Fibroblast of lung (primary cell): ENCODE results near the gene COP1. TPM values are rescaled to one million over a fixed set of nuclear protein-coding genes. Genes with fewer than 3 reads are reported as not detected.

Experiments used
- DNase-seq, 2 donors: peaks; one replicate each; pipeline versions ENCODE4 v3.0.0 to v3.0.0-alpha.2; 2010; ENCODE audit warnings: low read depth in 2 of 2
- H2AFZ ChIP-seq: 2 replicates; pipeline ENCODE4 v1.5.1; 2012; ENCODE audit warnings: low read length, control low read depth, inconsistent platforms
- H3K27ac ChIP-seq: 2 replicates; pipeline ENCODE4 v1.5.1; 2011; ENCODE audit warnings: low read length, control low read depth; ENCODE audit not compliant: insufficient read depth
- H3K27me3 ChIP-seq: 2 replicates; pipeline ENCODE4 v1.5.1; 2011; ENCODE audit warnings: mild to moderate bottlenecking, low read length; ENCODE audit not compliant: control insufficient read depth, insufficient read depth
- H3K36me3 ChIP-seq: 2 replicates; pipeline ENCODE4 v1.5.1; 2011; ENCODE audit warnings: low read length; ENCODE audit not compliant: control insufficient read depth, insufficient read depth
- H3K4me1 ChIP-seq: 2 replicates; pipeline ENCODE4 v1.5.1; 2011; ENCODE audit warnings: low read length; ENCODE audit not compliant: control insufficient read depth, insufficient read depth; ENCODE audit errors: extremely low read depth
- H3K4me2 ChIP-seq: 2 replicates; pipeline ENCODE4 v1.5.1; 2011; ENCODE audit warnings: low read length, control low read depth; ENCODE audit not compliant: insufficient read depth; ENCODE audit errors: extremely low read depth
- H3K4me3 ChIP-seq, 4 experiments: fragments of 200-600 bp in 1 of 4; sonication (generic) in 1 of 4; replicated peaks in 1 of 4; 2 replicates each; pipeline ENCODE4 v1.5.1; 2011 to 2016; ENCODE audit warnings: low read length in 4 of 4, low read depth in 3 of 4, mild to moderate bottlenecking in 3 of 4, control low read depth in 2 of 4, inconsistent platforms in 1 of 4, mixed read lengths in 1 of 4; ENCODE audit not compliant: insufficient read depth in 1 of 4; ENCODE audit errors: control extremely low read depth in 1 of 4
- H3K79me2 ChIP-seq: 2 replicates; pipeline ENCODE4 v1.5.1; 2012; ENCODE audit warnings: mild to moderate bottlenecking, low read length, inconsistent platforms; ENCODE audit not compliant: control insufficient read depth, insufficient read depth
- H3K9ac ChIP-seq: 2 replicates; pipeline ENCODE4 v1.5.1; 2011; ENCODE audit warnings: mild to moderate bottlenecking, low read length, control low read depth; ENCODE audit not compliant: insufficient read depth
- H3K9me3 ChIP-seq: 2 replicates; pipeline ENCODE4 v1.5.1; 2012; ENCODE audit warnings: low read depth, low read length; ENCODE audit not compliant: control insufficient read depth, insufficient read depth
- H4K20me1 ChIP-seq: 2 replicates; pipeline ENCODE4 v1.5.1; 2011; ENCODE audit warnings: low read length; ENCODE audit not compliant: control insufficient read depth, insufficient read depth; ENCODE audit errors: extremely low read depth
- EZH2 ChIP-seq: IDR thresholded peaks from 2 replicates; pipeline ENCODE4 v1.5.1; 2012; ENCODE audit warnings: low read length, control low read depth, mild to moderate bottlenecking; ENCODE audit errors: missing control alignments
- polyA plus RNA-seq, 2 donors: library from polyadenylated mRNA; depleted of rRNA in 1 of 2; stranded (reverse) in 1 of 2; unstranded in 1 of 2; fragments of >200 nt; gene quantifications; 2 replicates each; pipeline ENCODE4 v1.2.1, GENCODE V29; 2011 to 2012; ENCODE audit warnings: missing spikeins in 1 of 2
- total RNA-seq: library from RNA; depleted of rRNA; stranded (reverse); fragments of >200 nt; gene quantifications from 2 replicates; pipeline ENCODE4 v1.2.1, GENCODE V29; 2014
- TF ChIP-seq, protein P1 (sequence below), 2 donors: IDR thresholded peaks in 1 of 2; conservative IDR thresholded peaks in 1 of 2; 1 replicate in 1 of 2; 2 replicates in 1 of 2; pipeline ENCODE4 v1.5.1; 2011 to 2012; ENCODE audit warnings: low read length in 2 of 2, control low read depth in 1 of 2, inconsistent platforms in 1 of 2, low read depth in 1 of 2, mild to moderate bottlenecking in 1 of 2

The COP1 gene
- total and polyA plus RNA-seq, 2 donors (not counting 1 experiment from before 2014, with no cell fraction given): 42.0 to 48.1 TPM

DNA sequence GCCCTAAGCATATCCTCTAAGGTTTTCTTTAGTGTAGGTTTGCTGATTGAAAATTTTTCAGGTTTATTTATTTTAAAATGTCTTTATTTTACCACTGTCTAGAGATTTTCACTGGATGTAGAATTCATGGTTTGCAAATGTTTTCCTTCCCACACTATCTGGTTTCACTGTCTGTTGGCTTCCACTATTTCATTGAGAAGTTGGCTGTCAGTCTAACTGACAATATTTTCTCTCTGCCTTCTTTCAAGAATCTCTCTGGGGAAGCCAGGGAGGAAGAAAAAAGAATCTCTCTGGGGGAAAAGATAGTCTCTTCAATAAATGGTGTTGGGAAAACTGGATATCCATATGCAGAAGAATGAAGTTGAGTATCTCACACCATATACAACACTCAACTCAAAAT lies 226.0 kb downstream of the COP1 start:
- DNase-seq: no peak
- Histone ChIP-seq H3K4me1 (peaks cover 9% of the 10 kb centered on the region), H3K27ac (no peak overlapping the region), H3K9me3 (no peaks in the 10 kb centered on the region), H3K36me3 (no peaks in the 10 kb centered on the region), H3K9ac (no peak overlapping the region), H3K4me2 (no peak overlapping the region), H3K79me2 (no peaks in the 10 kb centered on the region), H4K20me1 (no peaks in the 10 kb centered on the region), H3K4me3 (no peak overlapping the region), H3K27me3 (no peaks in the 10 kb centered on the region), H2AFZ (no peak overlapping the region)
- TF ChIP-seq EZH2: no peak
- TF ChIP-seq, protein P1, sequence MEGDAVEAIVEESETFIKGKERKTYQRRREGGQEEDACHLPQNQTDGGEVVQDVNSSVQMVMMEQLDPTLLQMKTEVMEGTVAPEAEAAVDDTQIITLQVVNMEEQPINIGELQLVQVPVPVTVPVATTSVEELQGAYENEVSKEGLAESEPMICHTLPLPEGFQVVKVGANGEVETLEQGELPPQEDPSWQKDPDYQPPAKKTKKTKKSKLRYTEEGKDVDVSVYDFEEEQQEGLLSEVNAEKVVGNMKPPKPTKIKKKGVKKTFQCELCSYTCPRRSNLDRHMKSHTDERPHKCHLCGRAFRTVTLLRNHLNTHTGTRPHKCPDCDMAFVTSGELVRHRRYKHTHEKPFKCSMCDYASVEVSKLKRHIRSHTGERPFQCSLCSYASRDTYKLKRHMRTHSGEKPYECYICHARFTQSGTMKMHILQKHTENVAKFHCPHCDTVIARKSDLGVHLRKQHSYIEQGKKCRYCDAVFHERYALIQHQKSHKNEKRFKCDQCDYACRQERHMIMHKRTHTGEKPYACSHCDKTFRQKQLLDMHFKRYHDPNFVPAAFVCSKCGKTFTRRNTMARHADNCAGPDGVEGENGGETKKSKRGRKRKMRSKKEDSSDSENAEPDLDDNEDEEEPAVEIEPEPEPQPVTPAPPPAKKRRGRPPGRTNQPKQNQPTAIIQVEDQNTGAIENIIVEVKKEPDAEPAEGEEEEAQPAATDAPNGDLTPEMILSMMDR (conservative IDR thresholded peaks at IDR 0.05 in 1 of 2, IDR thresholded peaks at IDR 0.05 in 1 of 2; ENCODE audit: low read depth in 1 of 2, low read length in 2 of 2): no peak

DNA sequence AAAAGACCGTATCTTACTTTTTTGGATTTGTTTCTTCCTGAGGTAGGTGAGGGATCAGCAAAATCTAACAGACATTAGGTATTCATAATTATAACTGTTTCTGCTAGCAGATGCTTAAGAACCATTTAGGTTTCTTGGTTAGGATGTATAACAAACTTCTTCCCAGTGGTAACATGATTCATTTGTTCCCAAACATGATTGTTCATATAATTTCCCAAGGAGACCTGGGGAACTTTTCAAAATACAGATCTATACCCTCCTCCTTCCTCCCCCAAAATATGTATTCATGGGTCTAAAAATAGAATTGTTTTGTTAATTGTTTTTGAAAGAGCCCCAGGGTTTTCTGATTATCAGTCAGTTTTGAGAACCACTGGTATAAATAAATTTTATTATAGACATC lies 228.2 kb downstream of the COP1 start:
- H3K27me3 ChIP-seq: no peaks in the 10 kb centered on the region
- no peaks in the 10 kb centered on the region for H3K79me2 ChIP-seq
- no peaks in the 10 kb centered on the region for H3K36me3 ChIP-seq
- DNase-seq: peak in 1 of 2 donors; percentile 17
- no peak overlapping the region for H3K4me2 ChIP-seq
- H3K4me1 ChIP-seq: peaks cover 9% of the 10 kb centered on the region
- no peak overlapping the region for H3K9ac ChIP-seq
- H3K27ac ChIP-seq: no peak overlapping the region
- no peak overlapping the region for H2AFZ ChIP-seq
- no peak for TF ChIP-seq EZH2
- TF ChIP-seq, protein P1 (conservative IDR thresholded peaks at IDR 0.05 in 1 of 2, IDR thresholded peaks at IDR 0.05 in 1 of 2; ENCODE audit: low read depth in 1 of 2, low read length in 2 of 2): no peak
- no peaks in the 10 kb centered on the region for H4K20me1 ChIP-seq
- H3K4me3 ChIP-seq: no peak overlapping the region
- H3K9me3 ChIP-seq: no peaks in the 10 kb centered on the region

DNA sequence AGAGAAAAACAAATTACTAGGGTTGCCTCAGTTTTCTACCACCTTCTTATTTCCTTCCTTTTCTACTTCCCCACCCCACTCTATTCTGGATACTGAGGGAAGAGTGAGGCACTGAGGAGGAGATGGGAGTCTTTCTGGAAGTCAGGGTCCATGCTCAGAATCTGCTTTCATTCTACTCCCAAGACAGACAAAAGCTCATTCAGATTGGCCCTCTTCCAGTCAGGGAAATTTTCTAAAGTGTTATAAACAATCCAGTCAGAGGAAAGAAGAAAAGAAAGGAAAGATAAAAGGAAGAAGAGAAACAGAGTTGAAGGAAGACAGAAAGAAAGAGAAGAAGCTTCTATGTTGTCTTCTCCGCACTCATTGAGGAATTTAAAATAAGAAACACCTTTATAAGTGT lies 228.6 kb downstream of the COP1 start:
- Histone ChIP-seq H3K9ac (no peak overlapping the region), H3K27me3 (no peaks in the 10 kb centered on the region), H3K79me2 (no peaks in the 10 kb centered on the region), H3K4me1 (peaks cover 9% of the 10 kb centered on the region), H3K4me3 (no peak overlapping the region), H3K36me3 (no peaks in the 10 kb centered on the region), H2AFZ (no peak overlapping the region), H4K20me1 (no peaks in the 10 kb centered on the region), H3K4me2 (no peak overlapping the region), H3K9me3 (no peaks in the 10 kb centered on the region), H3K27ac (no peak overlapping the region)
- peak; percentile 24 to 34 for DNase-seq
- TF ChIP-seq, protein P1 (conservative IDR thresholded peaks at IDR 0.05 in 1 of 2, IDR thresholded peaks at IDR 0.05 in 1 of 2; ENCODE audit: low read depth in 1 of 2, low read length in 2 of 2): no peak
- TF ChIP-seq EZH2: no peak
